GM12878 (cell line): ENCODE results near the gene CWC27.

Experiments used
- BRCA1 ChIP-seq: IDR thresholded peaks from 2 replicates; pipeline ENCODE4 v1.6.1; 2011; ENCODE audit warnings: low read depth, low read length, improper control_type of control experiment
- CTCF ChIP-seq, 3 experiments: IDR thresholded peaks in 2 of 3; conservative IDR thresholded peaks in 1 of 3; 2 replicates each; pipeline ENCODE4 v1.5.1; 2011; ENCODE audit warnings: low read depth in 3 of 3, low read length in 3 of 3, mild to moderate bottlenecking in 3 of 3, control low read depth in 2 of 3, moderate library complexity in 2 of 3, inconsistent platforms in 1 of 3, mixed read lengths in 1 of 3; ENCODE audit not compliant: control insufficient read depth in 2 of 3, insufficient read depth in 1 of 3; ENCODE audit errors: extremely low read depth in 1 of 3
- EZH2 ChIP-seq: IDR thresholded peaks from 2 replicates; pipeline ENCODE4 v1.6.1; 2012; ENCODE audit warnings: low read depth, mild to moderate bottlenecking, control low read depth, inconsistent platforms, low read length, borderline replicate concordance; ENCODE audit not compliant: control insufficient read depth
- NFYA ChIP-seq: IDR thresholded peaks from 2 replicates; pipeline ENCODE4 v1.6.1; 2011; ENCODE audit warnings: low read depth, mild to moderate bottlenecking, low read length, improper control_type of control experiment, borderline replicate concordance
- POLR2A ChIP-seq: IDR thresholded peaks from 2 replicates; pipeline ENCODE4 v1.6.1; 2011; ENCODE audit warnings: low read depth, mild to moderate bottlenecking, low read length
- RB1 ChIP-seq: fragments of 450-650 bp; formaldehyde crosslinking; IDR thresholded peaks from 2 replicates; pipeline ENCODE4 v1.6.1; 2017; ENCODE audit warnings: mild to moderate bottlenecking, borderline replicate concordance
- SIN3A ChIP-seq: IDR thresholded peaks from 2 replicates; pipeline ENCODE4 v1.6.1; 2012; ENCODE audit warnings: low read depth, low read length, improper control_type of control experiment
- TAF1 ChIP-seq: IDR thresholded peaks from 2 replicates; pipeline ENCODE4 v1.6.1; 2011; ENCODE audit warnings: mild to moderate bottlenecking, low read depth, low read length, borderline replicate concordance
- USF1 ChIP-seq: IDR thresholded peaks from 2 replicates; pipeline ENCODE4 v1.6.1; 2011; ENCODE audit warnings: borderline replicate concordance, low read depth, mild to moderate bottlenecking, moderate library complexity, mixed read lengths, low read length; ENCODE audit not compliant: insufficient read depth; ENCODE audit errors: extremely low read length
- ZBTB11 ChIP-seq: fragments of 450-650 bp; formaldehyde crosslinking; IDR thresholded peaks from 2 replicates; pipeline ENCODE4 v1.5.0; 2022; ENCODE audit warnings: mild to moderate bottlenecking, missing genetic modification characterization
- ZNF274 ChIP-seq: IDR thresholded peaks from one replicate; pipeline ENCODE4 v1.8.0; 2011; ENCODE audit not compliant: insufficient read length, insufficient read depth

GRCh38 chr5:64958757-64959391 lies 190.1 kb downstream of the CWC27 start:
- no peak for TF ChIP-seq EZH2
- no peak for TF ChIP-seq BRCA1
- TF ChIP-seq SIN3A: no peak
- no peak for TF ChIP-seq ZBTB11 (CRISPR knock-in tag)
- TF ChIP-seq USF1: no peak
- no peak for TF ChIP-seq POLR2A
- TF ChIP-seq ZNF274: no peak
- TF ChIP-seq TAF1: no peak
- no peak for TF ChIP-seq RB1
- TF ChIP-seq CTCF (IDR thresholded peaks at IDR 0.05 in 2 of 3, conservative IDR thresholded peaks at IDR 0.05 in 1 of 3; ENCODE audit: control insufficient read depth in 2 of 3, extremely low read depth in 1 of 3, insufficient read depth in 1 of 3, low read depth in 3 of 3, low read length in 3 of 3): peak in 2 of 3 experiments; percentile 36 to 49; a peak in 4 of 6 replicates
- TF ChIP-seq NFYA: no peak
